ENCODE data around the gene MAPKAPK2.

- TF ChIP-seq YY1 (IDR thresholded peaks at IDR 0.05; ENCODE audit: insufficient read depth, insufficient read length) = no peak
- no peak for TF ChIP-seq ZNF274 (IDR thresholded peaks at IDR 0.05; ENCODE audit: low read depth, low read length)
- no peak for TF ChIP-seq SUZ12 (IDR thresholded peaks at IDR 0.05; ENCODE audit: extremely low read depth, insufficient read depth, insufficient read length)
Observed at GRCh38 chr1:206678490-206678889, 6.2 kb upstream of the MAPKAPK2 start.
